ENCODE results near the gene TGM3.

The TGM3 gene

GRCh38 chr20:2285613-2286012, 10.2 kb upstream of the TGM3 start:
- DNase-seq = no peak

GRCh38 chr20:2287504-2287903, 8.3 kb upstream of the TGM3 start:
- no peak for DNase-seq

DNA sequence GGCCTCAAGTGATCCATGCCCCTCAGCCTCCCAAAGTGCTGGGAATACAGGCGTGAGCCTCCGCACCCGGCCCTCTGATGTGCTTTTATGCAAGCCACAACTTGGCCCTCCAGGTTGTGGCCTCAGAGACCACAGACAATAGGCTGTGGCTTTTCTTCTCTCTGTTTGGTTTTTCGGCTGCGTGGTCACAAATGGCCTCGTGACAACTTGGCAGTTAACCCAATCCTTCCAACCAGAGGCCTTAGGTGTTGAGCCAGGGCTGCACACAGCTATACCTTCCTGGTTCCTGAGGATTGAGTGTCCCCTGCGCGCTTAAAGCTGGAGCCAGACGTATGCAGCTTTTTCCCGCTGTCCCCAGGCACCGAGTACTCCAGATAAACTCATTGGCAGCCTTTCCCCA, 6.3 kb upstream of the TGM3 start:
- no peak for DNase-seq

DNA sequence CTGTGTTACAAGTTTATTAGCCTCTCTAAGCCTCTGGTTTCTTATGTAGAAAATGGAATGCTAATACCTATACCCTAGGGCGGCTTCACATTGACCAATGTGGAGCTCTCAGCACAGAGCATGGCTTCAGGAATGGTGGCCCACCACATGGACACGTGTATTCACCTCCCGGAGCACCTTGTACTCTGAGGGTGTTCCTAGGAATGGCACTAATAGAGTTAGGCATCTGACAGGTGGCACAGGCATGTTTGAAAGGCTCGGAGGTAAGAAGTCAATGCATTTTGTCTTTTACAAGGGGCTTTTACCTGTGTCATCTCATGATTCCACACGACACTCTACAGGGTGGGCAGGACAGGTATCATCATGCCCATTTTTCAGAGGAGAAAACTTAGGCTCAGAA, 5.3 kb upstream of the TGM3 start:
- DNase-seq = no peak

DNA sequence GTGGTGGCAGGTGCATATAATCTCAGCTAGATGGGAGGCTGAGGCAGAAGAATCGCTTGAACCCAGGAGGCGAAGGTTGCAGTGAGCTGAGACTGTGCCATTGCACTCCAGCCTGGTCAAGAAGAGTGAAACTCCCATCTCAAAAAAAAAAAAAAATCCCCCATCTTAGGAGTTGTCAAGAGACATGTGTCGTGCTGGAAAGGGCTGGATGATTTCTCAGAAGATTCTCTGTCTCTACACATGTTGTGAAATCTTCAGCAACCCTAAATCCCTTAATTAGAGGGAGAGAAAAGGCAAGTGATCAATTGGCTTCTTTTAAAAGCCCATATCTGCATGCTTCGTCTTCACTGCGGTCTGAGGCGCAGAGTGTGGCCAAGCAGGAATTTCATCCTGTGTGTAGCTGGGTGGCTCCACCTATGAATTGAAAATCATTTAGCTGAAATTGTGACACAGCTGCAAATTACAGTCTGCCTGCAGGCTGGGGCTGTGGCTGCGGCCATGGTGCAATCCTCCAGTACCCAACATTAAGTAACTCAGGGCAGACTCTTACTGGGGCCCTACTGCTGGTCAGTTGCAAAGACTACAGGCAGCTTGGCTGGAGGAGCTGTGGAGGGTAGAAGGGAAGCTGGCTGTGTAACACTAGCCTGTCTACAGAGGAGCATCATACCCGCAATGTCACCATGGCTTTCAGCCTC, 3.2 kb upstream of the TGM3 start:
- DNase-seq = no peak

DNA sequence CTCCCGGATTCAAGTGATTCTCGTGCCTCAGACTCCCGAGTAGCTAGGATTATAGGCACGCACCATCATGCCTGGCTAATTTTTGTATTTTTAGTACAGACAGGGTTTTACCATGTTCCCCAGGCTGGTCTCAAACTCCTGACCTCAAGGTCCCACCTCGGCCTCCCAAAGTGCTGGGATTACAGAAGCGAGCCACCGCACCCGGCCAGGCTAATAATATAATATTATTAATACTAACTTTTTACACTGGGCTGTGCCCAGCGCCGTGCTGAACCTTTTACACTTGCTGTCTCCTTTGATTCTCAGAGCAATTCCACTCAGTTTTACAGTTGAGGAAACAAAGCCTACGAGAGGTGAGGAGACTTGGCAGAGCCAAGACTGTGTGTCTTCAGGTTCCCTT, 2.3 kb upstream of the TGM3 start:
- DNase-seq = no peak

DNA sequence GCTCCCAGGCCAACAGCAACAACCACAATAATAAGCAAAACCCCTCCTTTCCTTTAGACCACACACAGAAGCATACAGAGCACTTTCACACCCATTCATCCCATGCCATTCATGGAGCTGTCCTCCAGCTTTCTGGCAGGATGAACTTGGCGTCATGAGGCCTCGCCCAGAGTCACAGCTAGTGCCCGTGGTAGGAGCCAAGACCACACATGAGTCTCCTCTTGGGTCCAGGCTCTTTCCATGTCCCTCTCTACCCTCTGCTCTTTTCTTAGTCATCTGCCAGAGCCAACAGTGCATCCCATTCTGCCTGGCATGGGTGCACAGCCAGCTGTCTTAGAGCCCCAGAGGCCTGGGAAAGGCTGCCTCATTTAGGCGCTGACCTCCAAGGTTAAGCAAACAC, 1.8 kb upstream of the TGM3 start:
- DNase-seq = no peak

- no peak for DNase-seq
These were observed 515 bp upstream of the TGM3 start for GRCh38 chr20:2295286-2295685.

DNA sequence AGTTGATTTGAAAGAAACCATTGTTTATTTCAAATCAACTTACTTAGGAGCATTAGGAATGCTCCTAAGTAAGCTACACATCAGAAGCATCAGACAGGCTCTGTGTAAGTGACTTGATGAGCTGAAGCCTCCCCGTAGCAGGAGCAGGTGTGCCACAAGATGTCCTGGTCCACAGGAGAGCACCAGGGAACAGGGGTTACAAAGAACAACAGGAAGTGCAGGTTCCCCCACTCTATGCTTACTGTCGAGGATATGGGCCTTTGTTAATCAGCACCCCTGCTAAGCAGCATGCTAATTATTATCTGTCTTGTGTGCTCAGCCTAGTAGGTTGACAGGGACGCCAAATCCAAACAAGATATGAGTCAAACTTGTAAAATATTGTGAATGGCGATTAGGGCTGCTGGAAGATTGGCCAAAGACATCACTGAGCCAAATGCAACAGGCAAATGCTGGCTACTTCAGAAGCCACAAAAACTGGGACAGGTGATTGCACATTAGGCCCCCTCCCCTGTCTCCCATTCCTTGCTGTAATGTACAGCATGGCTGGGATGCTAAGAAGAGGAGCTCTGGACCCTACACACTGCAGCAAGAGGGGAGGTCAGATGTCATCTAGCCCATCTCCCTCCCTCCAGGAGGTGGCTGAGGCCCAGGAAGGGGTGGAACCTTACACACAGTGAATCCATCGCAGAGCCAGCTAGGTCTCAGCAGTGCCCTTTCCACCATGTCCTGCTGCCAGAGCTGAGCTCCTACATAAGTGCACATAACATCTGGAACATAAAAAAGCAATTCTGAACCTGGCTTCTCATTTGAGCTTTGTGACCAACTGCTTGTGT, 939 bp downstream of the TGM3 start:
- no peak for DNase-seq

- DNase-seq = no peak
These were observed 1.5 kb downstream of the TGM3 start for GRCh38 chr20:2297357-2297728.

DNA sequence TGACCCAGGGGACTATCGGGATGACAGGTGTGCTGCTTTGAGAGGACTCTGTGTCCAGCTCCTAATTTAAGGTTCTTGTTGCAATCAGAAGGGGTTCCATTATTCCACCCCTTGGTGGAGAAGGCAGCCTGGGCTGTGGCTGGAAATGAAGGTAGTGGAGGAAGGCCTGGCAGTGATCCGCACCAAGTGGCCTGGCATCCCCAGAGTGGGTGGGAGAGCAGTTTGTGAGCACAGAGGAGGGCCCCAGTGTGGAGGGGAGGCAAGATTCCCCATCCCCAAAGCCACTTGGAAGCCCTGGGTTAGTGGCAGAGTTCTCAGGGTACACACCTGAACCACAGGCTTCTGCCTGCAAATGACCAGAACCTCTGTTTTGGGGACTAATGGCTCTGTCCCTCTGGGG, 2.3 kb downstream of the TGM3 start:
- no peak for DNase-seq

- DNase-seq = no peak
These were observed 2.9 kb downstream of the TGM3 start for GRCh38 chr20:2298701-2299100.

- no peak for DNase-seq
These were observed 3.5 kb downstream of the TGM3 start for GRCh38 chr20:2299301-2299700.

DNA sequence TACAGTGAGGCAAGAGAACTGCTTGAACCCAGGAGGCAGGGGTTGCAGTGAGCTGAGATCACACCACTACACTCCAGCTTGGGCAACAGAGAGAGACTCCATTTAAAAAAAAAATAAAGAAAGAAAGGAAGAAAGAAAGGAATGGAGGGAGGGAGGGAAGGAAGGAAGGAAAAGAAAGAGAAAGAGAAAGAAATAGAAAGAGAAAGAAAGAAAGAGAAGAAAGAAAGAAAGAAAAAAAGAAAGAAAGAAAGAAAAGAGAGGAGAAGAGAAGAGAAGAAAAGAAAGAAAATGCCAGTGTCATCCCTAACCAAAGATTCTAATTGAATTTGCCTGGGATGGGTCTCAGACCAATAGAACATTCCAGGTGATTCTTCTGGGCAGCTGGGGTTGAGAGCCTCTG, 4.2 kb downstream of the TGM3 start:
- no peak for DNase-seq

GRCh38 chr20:2300420-2300819, 4.6 kb downstream of the TGM3 start:
- no peak for DNase-seq

DNA sequence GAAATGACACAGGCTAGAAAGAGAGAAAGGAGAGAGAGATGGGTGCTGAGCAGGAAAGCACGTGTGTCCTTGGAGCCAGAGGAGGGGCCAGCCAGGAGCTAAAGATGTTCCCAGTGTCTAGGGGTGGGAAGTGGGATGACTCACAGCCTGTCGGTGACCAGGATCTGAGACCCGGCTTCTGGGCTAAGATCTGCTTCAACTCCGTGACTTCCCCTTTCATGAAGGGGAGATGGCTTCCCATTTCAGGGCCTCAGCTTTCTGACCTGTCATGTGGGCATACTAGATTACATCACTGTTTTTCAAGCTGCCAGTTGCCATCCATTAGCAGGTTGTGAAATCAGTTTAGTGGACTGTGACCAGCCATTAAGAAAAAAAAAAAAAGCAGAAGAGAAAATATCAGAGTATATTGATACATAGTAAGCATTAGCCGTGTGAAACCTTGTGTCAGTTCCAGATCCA, 5.4 kb downstream of the TGM3 start:
- DNase-seq = no peak

GRCh38 chr20:2302384-2303060, 6.7 kb downstream of the TGM3 start:
- no peak for DNase-seq

- no peak for DNase-seq
These were observed 7.9 kb downstream of the TGM3 start for GRCh38 chr20:2303673-2304072.

DNA sequence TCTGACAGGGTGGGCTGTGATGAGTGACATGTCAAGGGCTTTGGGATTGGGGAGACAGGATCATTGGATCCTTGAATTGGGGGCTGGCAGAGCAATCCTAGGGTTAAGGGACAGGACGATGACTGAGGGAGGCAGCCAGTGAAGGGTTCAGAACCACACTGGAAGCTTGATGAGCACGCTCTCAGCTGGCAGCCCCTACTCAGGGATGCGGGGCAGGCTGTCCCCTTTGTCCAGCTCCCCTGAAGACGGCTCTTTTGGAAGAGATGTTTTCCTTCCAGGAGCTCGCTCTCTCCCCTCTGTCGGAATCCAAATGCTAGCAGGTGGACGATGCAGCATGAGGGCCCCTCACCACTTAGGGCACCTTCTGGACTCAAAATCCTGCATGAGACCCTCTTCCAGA, 8.4 kb downstream of the TGM3 start:
- no peak for DNase-seq

GRCh38 chr20:2305029-2305428, 9.2 kb downstream of the TGM3 start:
- no peak for DNase-seq

DNA sequence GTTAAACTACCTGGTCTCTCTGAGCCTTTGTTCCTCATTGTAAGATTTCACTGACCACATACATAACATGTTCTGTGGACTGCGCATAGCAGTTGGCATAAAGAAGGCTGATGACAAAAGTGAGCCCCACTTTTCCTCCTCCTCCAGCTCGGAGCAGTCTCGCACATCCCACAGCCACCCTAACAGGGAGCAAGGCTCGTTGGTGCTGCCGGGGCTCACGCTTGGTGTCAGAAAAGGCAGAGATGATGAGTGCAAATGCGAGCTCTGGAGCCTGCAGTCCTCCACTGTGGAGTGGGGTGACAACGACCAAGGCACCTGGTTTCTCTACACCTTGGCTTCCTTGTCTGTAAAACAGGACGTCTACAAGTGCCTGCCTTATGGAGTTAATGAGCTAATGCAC, 9.7 kb downstream of the TGM3 start:
- no peak for DNase-seq

DNA sequence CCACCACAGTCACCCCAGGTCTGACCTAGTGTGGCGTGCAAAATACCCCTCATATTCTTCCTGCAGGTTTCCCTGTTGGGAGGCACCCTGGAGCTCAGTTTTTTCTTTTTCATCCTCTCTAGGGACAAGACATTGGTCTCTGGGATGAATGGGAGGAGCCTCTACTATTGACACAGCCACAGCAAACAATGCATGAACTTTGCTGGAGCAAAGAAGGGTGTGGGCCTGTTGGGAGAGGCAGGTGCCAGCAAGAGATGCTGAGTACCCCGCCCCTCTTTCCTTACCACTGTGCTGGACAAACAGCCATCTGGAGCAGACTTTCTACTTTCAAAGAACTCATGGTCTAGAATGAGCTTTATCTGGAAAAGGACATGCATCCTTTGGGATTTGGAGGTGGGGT, 10.1 kb downstream of the TGM3 start:
- peak; percentile 94 for DNase-seq

DNA sequence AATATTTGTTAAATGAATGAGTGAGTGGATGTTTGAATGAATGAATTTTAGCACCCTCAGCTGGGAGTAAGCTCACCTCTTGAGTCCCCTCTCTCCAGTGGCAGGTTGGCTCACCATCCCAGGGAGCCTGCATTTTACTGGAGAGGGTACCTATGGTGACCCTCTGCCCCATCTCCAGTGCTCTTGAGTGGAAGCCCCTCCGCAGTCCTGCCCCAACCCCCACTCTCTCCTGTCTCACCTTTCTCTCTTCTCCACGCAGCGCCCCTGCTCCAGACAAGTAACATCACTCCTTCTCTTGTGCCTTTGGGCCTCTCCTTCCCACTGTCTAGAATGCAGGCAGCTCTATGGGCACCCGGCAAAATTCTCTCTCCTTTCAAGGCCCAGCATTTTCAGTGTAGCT, 11.3 kb downstream of the TGM3 start:
- no peak for DNase-seq

- DNase-seq = no peak
These were observed 15.5 kb downstream of the TGM3 start for GRCh38 chr20:2311329-2311728.

All from NCI-H526 treated with DMSO at 0.1 percent for 48 hours (cell line).